Panc1 (cell line): Measurements from ENCODE around the gene KAT2A. TPM values are rescaled to one million over a fixed set of nuclear protein-coding genes. Genes with fewer than 3 reads are reported as not detected.

Source experiments
- ATAC-seq: fragments of 200-7000 bp; cut with Tn5 transposase; 2 replicates; pipeline ENCODE4 v1.9.1; 2020; ENCODE audit warnings: mild to moderate bottlenecking, moderate library complexity
- BruUV-seq: library from RNA; stranded (reverse); fragments of 400-500 nt; replicated peaks from 2 replicates; lab custom pipeline; 2021; lab: Mats Ljungman, UMichigan
- CTCF ChIA-PET: fragments of 300-600 bp; sonication (Branson Sonifier 250); formaldehyde crosslinking; loops from one replicate; lab custom pipeline; 2022; ENCODE audit warnings: antibody characterized with exemption; lab: Charles Lee
- POLR2A ChIA-PET: fragments of 300-600 bp; sonication (Branson Sonifier 250); formaldehyde crosslinking; loops from one replicate; lab custom pipeline; 2022; ENCODE audit warnings: antibody characterized with exemption; lab: Charles Lee
- DNase-seq: peaks from one replicate; pipeline ENCODE4 v3.0.0-alpha.2; 2010; ENCODE audit warnings: low read depth, low spot score
- H3K27ac ChIP-seq: 2 replicates; pipeline ENCODE4 v1.5.1; 2011; ENCODE audit warnings: mild to moderate bottlenecking, low read length, inconsistent platforms
- H3K27me3 ChIP-seq: fragments of 200-500 bp; sonication (Bioruptor generic); 2 replicates; pipeline ENCODE4 v1.6.0; 2014; ENCODE audit warnings: low read length, inconsistent platforms; ENCODE audit not compliant: control insufficient read depth, insufficient read depth
- H3K36me3 ChIP-seq: fragments of 200-500 bp; sonication (Bioruptor generic); 2 replicates; pipeline ENCODE4 v1.5.1; 2014; ENCODE audit warnings: inconsistent platforms, mild to moderate bottlenecking, low read length, moderate library complexity; ENCODE audit not compliant: control insufficient read depth, insufficient read depth
- H3K4me1 ChIP-seq: 2 replicates; pipeline ENCODE4 v1.5.1; 2011; ENCODE audit warnings: inconsistent platforms, mild to moderate bottlenecking, low read length, moderate library complexity; ENCODE audit not compliant: control insufficient read depth, insufficient read depth
- H3K4me3 ChIP-seq, 2 experiments: 2 replicates each; pipeline ENCODE4 v1.5.1; 2011 to 2012; ENCODE audit warnings: low read depth in 2 of 2, low read length in 2 of 2, mild to moderate bottlenecking in 2 of 2, inconsistent platforms in 1 of 2, moderate library complexity in 1 of 2
- H3K9me3 ChIP-seq: fragments of 200-500 bp; sonication (Bioruptor generic); 2 replicates; pipeline ENCODE4 v1.5.1; 2014; ENCODE audit warnings: low read depth, mild to moderate bottlenecking, inconsistent platforms, low read length, moderate library complexity; ENCODE audit not compliant: control insufficient read depth, insufficient read depth
- POLR2AphosphoS5 ChIP-seq: IDR thresholded peaks from 2 replicates; pipeline ENCODE4 v1.6.1; 2012; ENCODE audit warnings: mild to moderate bottlenecking, low read depth, low read length, moderate library complexity
- REST ChIP-seq, 2 experiments: IDR thresholded peaks; 2 replicates each; pipeline ENCODE4 v1.6.1; 2011 to 2012; ENCODE audit warnings: low read depth in 2 of 2, control low read depth in 1 of 2, low read length in 1 of 2, mild to moderate bottlenecking in 1 of 2, moderate library complexity in 1 of 2; ENCODE audit not compliant: insufficient read depth in 1 of 2
- SIN3A ChIP-seq: IDR thresholded peaks from 2 replicates; pipeline ENCODE4 v1.6.1; 2012; ENCODE audit warnings: low read depth, mild to moderate bottlenecking, low read length, moderate library complexity, borderline replicate concordance; ENCODE audit not compliant: insufficient read depth
- TCF7L2 ChIP-seq: IDR thresholded peaks from 2 replicates; pipeline ENCODE4 v1.6.1; 2011; ENCODE audit warnings: mild to moderate bottlenecking, low read depth, low read length, inconsistent platforms
- in situ Hi-C: cut with HindIII; loops from 2 replicates; pipeline ENCODE4 v1.10.0; 2016; ENCODE audit warnings: low sequenced_read_pairs, low pct_unique_long_range_greater_than_20kb
- intact Hi-C: fragments of 100-400 bp; cut with micrococcal nuclease; formaldehyde crosslinking; loops from one replicate; pipeline ENCODE4 v1.10.0; 2022; ENCODE audit not compliant: unreplicated experiment
- total RNA-seq: library from RNA; stranded (reverse); gene quantifications from one replicate; pipeline ENCODE4 v1.2.1, GENCODE V29; 2021; ENCODE audit not compliant: unreplicated experiment
- TF ChIP-seq, protein P1 (sequence below): fragments of 450-650 bp; IDR thresholded peaks from 2 replicates; pipeline ENCODE4 v1.5.1; 2017; ENCODE audit warnings: mild to moderate bottlenecking

KAT2A gene
- total RNA-seq, 1 experiment from 2014 or later = 67.0 TPM

DNA sequence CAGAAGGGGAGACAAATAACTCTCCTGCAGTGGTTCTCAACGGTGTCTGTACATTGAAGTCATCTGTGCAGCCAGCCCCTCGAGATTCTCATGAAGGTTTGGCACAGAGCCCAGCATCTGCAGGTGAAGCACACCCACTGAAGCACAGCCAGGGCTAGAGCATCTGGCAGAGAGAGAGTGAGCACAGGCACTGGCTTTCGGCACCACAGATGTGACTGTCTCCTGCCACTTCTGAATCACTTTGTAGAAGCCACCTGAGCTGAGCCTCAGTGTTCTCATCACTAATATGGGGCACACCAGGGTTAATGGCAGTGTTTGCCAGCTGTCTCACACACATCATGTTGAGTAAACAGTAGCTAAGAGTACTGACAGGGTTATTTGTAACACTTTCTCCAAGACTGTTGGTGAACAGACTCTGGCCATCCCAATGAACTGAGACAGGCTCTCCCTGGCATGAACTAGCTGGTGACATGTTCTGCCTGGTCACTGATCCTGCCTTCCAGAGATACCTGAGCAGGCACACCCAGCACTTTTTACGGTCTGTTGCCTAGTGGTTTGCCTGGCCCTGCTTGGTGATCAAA, 12.4 kb upstream of the KAT2A start:
- Histone ChIP-seq H3K4me1 (peaks cover 18% of the 10 kb centered on the region), H3K4me3 (no peak overlapping the region), H3K9me3 (no peaks in the 10 kb centered on the region), H3K36me3 (peaks cover 2% of the 10 kb centered on the region; the same call in 1 of the 2 replicates), H3K27me3 (no peaks in the 10 kb centered on the region), H3K27ac (no peak overlapping the region)
- ChIA-PET CTCF (no interaction called here), POLR2A (no interaction called here)
- in situ Hi-C loops (no loop called here), intact Hi-C loops (no loop called here)
- no peak for DNase-seq
- no peak for TF ChIP-seq POLR2AphosphoS5
- TF ChIP-seq TCF7L2 = no peak
- BruUV-seq = no TSS peak
- ATAC-seq = no peak

DNA sequence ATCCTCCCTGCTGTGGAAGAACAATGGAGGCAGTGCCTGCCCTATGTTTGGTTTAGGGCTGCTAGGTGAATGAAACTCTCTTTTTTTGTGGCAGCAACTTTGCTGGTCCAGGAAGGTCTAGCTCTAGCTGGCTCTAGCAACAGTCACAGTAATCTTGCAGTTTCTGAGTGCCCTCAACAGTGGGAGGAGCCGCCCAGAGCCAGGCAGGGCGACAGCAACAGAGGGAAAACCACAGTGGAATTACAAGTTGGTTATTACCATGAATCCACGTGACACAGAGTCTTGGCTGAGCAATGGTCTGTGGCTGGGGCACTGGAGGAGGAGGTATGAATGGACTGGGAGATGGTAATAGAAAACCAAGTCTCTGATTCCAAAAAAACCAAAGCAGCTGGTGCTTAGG, 11.8 kb upstream of the KAT2A start:
- no peaks in the 10 kb centered on the region for H3K27me3 ChIP-seq
- BruUV-seq = no TSS peak
- CTCF ChIA-PET = no interaction called here
- ATAC-seq (no peak), DNase-seq (no peak)
- H3K9me3 ChIP-seq = no peaks in the 10 kb centered on the region
- no peak overlapping the region for H3K4me3 ChIP-seq
- intact Hi-C loops = no loop called here
- H3K36me3 ChIP-seq = peaks cover 2% of the 10 kb centered on the region; the same call in 1 of the 2 replicates
- TF ChIP-seq, protein P1, sequence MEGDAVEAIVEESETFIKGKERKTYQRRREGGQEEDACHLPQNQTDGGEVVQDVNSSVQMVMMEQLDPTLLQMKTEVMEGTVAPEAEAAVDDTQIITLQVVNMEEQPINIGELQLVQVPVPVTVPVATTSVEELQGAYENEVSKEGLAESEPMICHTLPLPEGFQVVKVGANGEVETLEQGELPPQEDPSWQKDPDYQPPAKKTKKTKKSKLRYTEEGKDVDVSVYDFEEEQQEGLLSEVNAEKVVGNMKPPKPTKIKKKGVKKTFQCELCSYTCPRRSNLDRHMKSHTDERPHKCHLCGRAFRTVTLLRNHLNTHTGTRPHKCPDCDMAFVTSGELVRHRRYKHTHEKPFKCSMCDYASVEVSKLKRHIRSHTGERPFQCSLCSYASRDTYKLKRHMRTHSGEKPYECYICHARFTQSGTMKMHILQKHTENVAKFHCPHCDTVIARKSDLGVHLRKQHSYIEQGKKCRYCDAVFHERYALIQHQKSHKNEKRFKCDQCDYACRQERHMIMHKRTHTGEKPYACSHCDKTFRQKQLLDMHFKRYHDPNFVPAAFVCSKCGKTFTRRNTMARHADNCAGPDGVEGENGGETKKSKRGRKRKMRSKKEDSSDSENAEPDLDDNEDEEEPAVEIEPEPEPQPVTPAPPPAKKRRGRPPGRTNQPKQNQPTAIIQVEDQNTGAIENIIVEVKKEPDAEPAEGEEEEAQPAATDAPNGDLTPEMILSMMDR = no peak
- TF ChIP-seq TCF7L2 (no peak), POLR2AphosphoS5 (no peak), SIN3A (no peak), REST (IDR thresholded peaks at IDR 0.05; ENCODE audit: insufficient read depth in 1 of 2, low read depth in 2 of 2, low read length in 1 of 2) (no peak)
- in situ Hi-C loops = no loop called here
- H3K4me1 ChIP-seq = peaks cover 18% of the 10 kb centered on the region
- no peak overlapping the region for H3K27ac ChIP-seq
- POLR2A ChIA-PET = no interaction called here

GRCh38 chr17:42131981-42132432, 10.8 kb upstream of the KAT2A start:
- ChIA-PET CTCF (no interaction called here), POLR2A (no interaction called here)
- H3K4me3 ChIP-seq = no peak overlapping the region
- TF ChIP-seq SIN3A = no peak
- peaks cover 2% of the 10 kb centered on the region; the same call in 1 of the 2 replicates for H3K36me3 ChIP-seq
- no peaks in the 10 kb centered on the region for H3K9me3 ChIP-seq
- DNase-seq = no peak
- in situ Hi-C loops = no loop called here
- no peak overlapping the region for H3K27ac ChIP-seq
- H3K4me1 ChIP-seq = peaks cover 18% of the 10 kb centered on the region
- no TSS peak for BruUV-seq
- H3K27me3 ChIP-seq = no peaks in the 10 kb centered on the region
- intact Hi-C loops = no loop called here
- no peak for ATAC-seq
